Mesendoderm (in vitro differentiated cells): ENCODE data around the gene PPM1E.
"Not testable (repeated sequence)": the region's sequence is repeated elsewhere in the genome, so short reads cannot be mapped to it uniquely, and the experiment has no call there.

Experiments used
- DNase-seq: peaks from one replicate; pipeline ENCODE4 v3.0.0; 2013
- H2AK5ac ChIP-seq: 2 replicates; pipeline ENCODE4 v1.6.1; 2013; ENCODE audit warnings: low read length, inconsistent platforms
- H2BK120ac ChIP-seq: 2 replicates; pipeline ENCODE4 v1.6.1; 2013; ENCODE audit warnings: low read depth, mild to moderate bottlenecking, low read length, moderate library complexity, mixed read lengths
- H2BK15ac ChIP-seq: replicated peaks from 2 replicates; pipeline ENCODE4 v1.6.1; 2013; ENCODE audit warnings: low read depth, mild to moderate bottlenecking, moderate library complexity
- H2BK5ac ChIP-seq: 2 replicates; pipeline ENCODE4 v1.6.1; 2013; ENCODE audit warnings: low read length, inconsistent platforms
- H3K18ac ChIP-seq: 2 replicates; pipeline ENCODE4 v1.6.1; 2013; ENCODE audit warnings: mild to moderate bottlenecking, low read length, mixed read lengths
- H3K23ac ChIP-seq: one replicate; pipeline ENCODE4 v1.6.1; 2013; ENCODE audit warnings: low read length
- H3K27ac ChIP-seq: 2 replicates; pipeline ENCODE4 v1.5.1; 2013; ENCODE audit warnings: low read depth, mild to moderate bottlenecking, inconsistent platforms, low read length, moderate library complexity
- H3K27me3 ChIP-seq: 2 replicates; pipeline ENCODE4 v1.6.1; 2013; ENCODE audit warnings: low read length, control low read depth, mild to moderate bottlenecking, inconsistent platforms; ENCODE audit not compliant: insufficient read depth, poor library complexity
- H3K36me3 ChIP-seq: 2 replicates; pipeline ENCODE4 v1.6.1; 2013; ENCODE audit warnings: low read length, inconsistent platforms; ENCODE audit not compliant: control insufficient read depth, insufficient read depth
- H3K4ac ChIP-seq: one replicate; pipeline ENCODE4 v1.6.1; 2013; ENCODE audit warnings: low read depth, mild to moderate bottlenecking, low read length, moderate library complexity
- H3K4me1 ChIP-seq: 2 replicates; pipeline ENCODE4 v1.6.1; 2013; ENCODE audit warnings: low read depth, low read length, inconsistent platforms; ENCODE audit not compliant: control insufficient read depth
- H3K4me2 ChIP-seq: 2 replicates; pipeline ENCODE4 v1.6.1; 2013; ENCODE audit warnings: low read length
- H3K4me3 ChIP-seq: 2 replicates; pipeline ENCODE4 v1.5.1; 2013; ENCODE audit warnings: mild to moderate bottlenecking, low read length
- H3K56ac ChIP-seq: one replicate; pipeline ENCODE4 v1.6.1; 2013; ENCODE audit warnings: low read length
- H3K79me1 ChIP-seq: 2 replicates; pipeline ENCODE4 v1.6.1; 2013; ENCODE audit warnings: low read length, inconsistent platforms
- H3K79me2 ChIP-seq: 2 replicates; pipeline ENCODE4 v1.6.1; 2013; ENCODE audit warnings: mild to moderate bottlenecking, low read length; ENCODE audit not compliant: control insufficient read depth, insufficient read depth
- H3K9ac ChIP-seq: 2 replicates; pipeline ENCODE4 v1.6.1; 2013; ENCODE audit warnings: low read length, inconsistent platforms
- H4K5ac ChIP-seq: one replicate; pipeline ENCODE4 v1.6.1; 2013; ENCODE audit warnings: low read length
- H4K8ac ChIP-seq: one replicate; pipeline ENCODE4 v1.6.1; 2013; ENCODE audit warnings: low read depth, mild to moderate bottlenecking, control low read depth, low read length, moderate library complexity
- WGBS: extraction: QIAGEN DNeasy Blood & Tissue Kit; methylation state at CpG from one replicate; pipeline ENCODE4 v1.1.7; 2013; ENCODE audit warnings: low lambda C conversion rate, missing lambda C conversion rate; ENCODE audit not compliant: insufficient coverage; ENCODE audit errors: extremely low coverage; 5-methylcytosine and 5-hydroxymethylcytosine counted together

PPM1E gene

GRCh38 chr17:58759522-58759921, 3.9 kb downstream of the PPM1E start:
- H2BK5ac ChIP-seq = no peak overlapping the region
- H2BK120ac ChIP-seq = no peak overlapping the region
- no peak for DNase-seq
- no peaks in the 10 kb centered on the region for H3K36me3 ChIP-seq
- H3K9ac ChIP-seq = no peak overlapping the region
- WGBS = no CpG with 5 or more reads among the region's 2 CpGs
- peaks cover 2% of the 10 kb centered on the region for H3K4me1 ChIP-seq
- H2BK15ac ChIP-seq = no peak overlapping the region
- no peak overlapping the region for H4K5ac ChIP-seq
- no peak overlapping the region for H3K4me2 ChIP-seq
- H3K4me3 ChIP-seq = no peak overlapping the region
- no peak overlapping the region for H2AK5ac ChIP-seq
- H3K27me3 ChIP-seq = peaks cover 6% of the 10 kb centered on the region
- H3K56ac ChIP-seq = no peak overlapping the region
- H3K79me2 ChIP-seq = no peaks in the 10 kb centered on the region
- no peak overlapping the region for H3K27ac ChIP-seq
- H3K23ac ChIP-seq = no peak overlapping the region
- H3K18ac ChIP-seq = no peak overlapping the region
- H3K79me1 ChIP-seq = no peaks in the 10 kb centered on the region
- no peak overlapping the region for H4K8ac ChIP-seq
- no peak overlapping the region for H3K4ac ChIP-seq

GRCh38 chr17:58760248-58760647, 4.6 kb downstream of the PPM1E start:
- Histone ChIP-seq H4K8ac (no peak overlapping the region), H3K27ac (no peak overlapping the region), H3K36me3 (no peaks in the 10 kb centered on the region), H3K18ac (no peak overlapping the region), H3K4me2 (no peak overlapping the region), H3K79me2 (no peaks in the 10 kb centered on the region), H3K23ac (no peak overlapping the region), H3K9ac (no peak overlapping the region), H2BK15ac (no peak overlapping the region), H3K27me3 (peaks cover 6% of the 10 kb centered on the region), H4K5ac (no peak overlapping the region), H2BK5ac (no peak overlapping the region), H3K4ac (no peak overlapping the region), H3K79me1 (no peaks in the 10 kb centered on the region), H2AK5ac (no peak overlapping the region), H3K4me1 (peaks cover 2% of the 10 kb centered on the region), H3K4me3 (no peak overlapping the region), H2BK120ac (no peak overlapping the region), H3K56ac (no peak overlapping the region)
- DNase-seq = no peak
- no CpG with 5 or more reads among the region's 2 CpGs for WGBS

DNA sequence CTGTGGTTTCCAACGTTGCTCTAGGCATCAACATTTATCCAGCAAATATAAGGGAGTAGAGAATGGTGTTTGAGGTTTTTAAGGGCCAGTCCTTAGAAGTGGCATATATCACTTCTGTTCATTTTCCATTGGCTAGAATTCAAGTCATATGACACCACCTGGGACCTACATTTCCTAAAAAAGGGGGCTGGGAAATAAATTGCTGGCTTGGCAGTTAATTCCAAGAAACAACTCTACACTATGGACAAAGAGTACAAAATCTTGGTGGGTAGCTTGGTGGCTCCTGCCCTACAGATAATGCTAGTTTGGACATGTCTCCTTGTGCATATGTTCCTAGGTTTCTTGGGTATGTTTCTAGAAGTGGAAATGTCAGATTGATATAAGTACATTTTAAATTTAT, 7.6 kb downstream of the PPM1E start:
- Histone ChIP-seq H3K4ac (no peak overlapping the region), H4K5ac (no peak overlapping the region), H3K27ac (no peak overlapping the region), H3K4me2 (no peak overlapping the region), H3K27me3 (no peaks in the 10 kb centered on the region), H3K79me1 (no peaks in the 10 kb centered on the region), H3K18ac (no peak overlapping the region), H2BK15ac (no peak overlapping the region), H3K4me1 (no peaks in the 10 kb centered on the region), H2BK5ac (no peak overlapping the region), H2AK5ac (no peak overlapping the region), H2BK120ac (no peak overlapping the region), H4K8ac (no peak overlapping the region), H3K23ac (no peak overlapping the region), H3K56ac (no peak overlapping the region), H3K4me3 (no peak overlapping the region), H3K36me3 (no peaks in the 10 kb centered on the region), H3K9ac (no peak overlapping the region), H3K79me2 (no peaks in the 10 kb centered on the region)
- DNase-seq = no peak
- WGBS = no CpG with 5 or more reads among the region's 1 CpG

DNA sequence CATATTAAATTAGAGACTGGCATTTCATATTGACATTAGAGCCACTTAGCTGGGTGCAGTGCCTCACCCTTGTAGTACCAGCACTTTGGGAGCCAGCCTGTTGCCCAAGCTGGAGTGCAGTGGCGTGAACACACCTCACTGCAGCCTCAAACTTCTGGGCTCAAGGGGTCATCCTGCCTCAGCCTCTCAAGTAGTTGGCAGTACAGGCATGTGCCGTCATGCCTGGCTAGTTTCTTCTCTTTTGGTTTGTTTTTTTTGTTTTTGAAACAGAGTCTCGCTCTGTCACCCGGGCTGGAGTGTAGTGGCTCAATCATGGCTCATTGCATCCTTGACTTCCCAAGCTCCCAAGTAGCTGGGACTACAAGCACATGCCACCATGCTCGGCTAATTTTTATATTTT, 8.7 kb downstream of the PPM1E start:
- H3K4me2 ChIP-seq = no peak overlapping the region
- no peak for DNase-seq
- H4K5ac ChIP-seq = no peak overlapping the region
- no peak overlapping the region for H4K8ac ChIP-seq
- H2AK5ac ChIP-seq = no peak overlapping the region
- no peaks in the 10 kb centered on the region for H3K79me2 ChIP-seq
- no peaks in the 10 kb centered on the region for H3K27me3 ChIP-seq
- no peak overlapping the region for H2BK15ac ChIP-seq
- WGBS = no CpG with 5 or more reads among the region's 5 CpGs
- no peak overlapping the region for H3K4ac ChIP-seq
- H3K23ac ChIP-seq = no peak overlapping the region
- no peak overlapping the region for H3K56ac ChIP-seq
- H3K79me1 ChIP-seq = no peaks in the 10 kb centered on the region
- H3K18ac ChIP-seq = no peak overlapping the region
- no peak overlapping the region for H2BK5ac ChIP-seq
- no peaks in the 10 kb centered on the region for H3K4me1 ChIP-seq
- H2BK120ac ChIP-seq = no peak overlapping the region
- no peaks in the 10 kb centered on the region for H3K36me3 ChIP-seq
- H3K9ac ChIP-seq = no peak overlapping the region
- no peak overlapping the region for H3K4me3 ChIP-seq
- no peak overlapping the region for H3K27ac ChIP-seq

DNA sequence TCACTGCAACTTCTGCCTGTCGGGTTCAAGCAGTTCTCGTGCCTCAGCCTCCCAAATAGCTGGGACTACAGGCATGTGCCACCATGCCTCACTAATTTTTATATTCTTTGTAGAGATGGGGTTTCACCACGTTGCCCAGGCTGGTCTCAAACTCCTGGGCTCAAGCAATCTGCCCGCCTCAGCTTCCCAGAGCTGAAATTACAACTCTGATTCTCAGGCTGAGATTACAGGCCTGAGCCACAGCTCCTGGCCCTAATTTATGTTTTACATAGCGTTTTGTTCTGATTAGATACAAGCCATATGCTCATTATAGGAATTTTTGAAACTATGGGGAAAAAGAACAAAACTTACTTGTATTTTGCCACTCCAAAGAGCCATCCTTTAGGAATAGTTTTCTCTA, 22.8 kb downstream of the PPM1E start:
- not testable (repeated sequence) for H3K27me3 ChIP-seq, H2BK15ac ChIP-seq, H3K23ac ChIP-seq, H3K9ac ChIP-seq, H3K36me3 ChIP-seq, H3K56ac ChIP-seq, H2AK5ac ChIP-seq, H3K18ac ChIP-seq, H2BK5ac ChIP-seq, H3K4me1 ChIP-seq, H4K5ac ChIP-seq, H3K27ac ChIP-seq, H3K4me3 ChIP-seq, DNase-seq, H2BK120ac ChIP-seq, H3K4ac ChIP-seq, H3K4me2 ChIP-seq, H3K79me1 ChIP-seq, H4K8ac ChIP-seq, H3K79me2 ChIP-seq
- no CpG with 5 or more reads among the region's 5 CpGs for WGBS

GRCh38 chr17:58779446-58779845, 23.8 kb downstream of the PPM1E start:
- Histone ChIP-seq H2AK5ac (no peak overlapping the region), H3K4me1 (no peaks in the 10 kb centered on the region), H3K27me3 (no peaks in the 10 kb centered on the region), H3K79me2 (no peaks in the 10 kb centered on the region), H3K23ac (no peak overlapping the region), H2BK5ac (no peak overlapping the region), H3K79me1 (no peaks in the 10 kb centered on the region), H3K4ac (no peak overlapping the region), H3K9ac (no peak overlapping the region), H2BK15ac (no peak overlapping the region), H3K36me3 (no peaks in the 10 kb centered on the region), H3K4me3 (no peak overlapping the region), H2BK120ac (no peak overlapping the region), H4K5ac (no peak overlapping the region), H3K4me2 (no peak overlapping the region), H3K27ac (no peak overlapping the region), H3K56ac (no peak overlapping the region), H3K18ac (no peak overlapping the region), H4K8ac (no peak overlapping the region)
- no peak for DNase-seq
- no CpG with 5 or more reads among the region's 1 CpG for WGBS
